ENCODE data around the gene IQGAP3. TPM values are rescaled to one million over a fixed set of nuclear protein-coding genes. Genes with fewer than 3 reads are reported as not detected.
A peak's percentile ranks its signal among the peaks of the same experiment; 100 is the strongest.

The IQGAP3 gene
- 1.7 TPM for total RNA-seq
- long read RNA-seq, full-length matches to known transcripts: 2 of 5 reads
- long read RNA-seq, partial matches to known transcripts: 1 of 5 reads
- long read RNA-seq, other reads (novel, unspliced or antisense): 2 of 5 reads

DNA sequence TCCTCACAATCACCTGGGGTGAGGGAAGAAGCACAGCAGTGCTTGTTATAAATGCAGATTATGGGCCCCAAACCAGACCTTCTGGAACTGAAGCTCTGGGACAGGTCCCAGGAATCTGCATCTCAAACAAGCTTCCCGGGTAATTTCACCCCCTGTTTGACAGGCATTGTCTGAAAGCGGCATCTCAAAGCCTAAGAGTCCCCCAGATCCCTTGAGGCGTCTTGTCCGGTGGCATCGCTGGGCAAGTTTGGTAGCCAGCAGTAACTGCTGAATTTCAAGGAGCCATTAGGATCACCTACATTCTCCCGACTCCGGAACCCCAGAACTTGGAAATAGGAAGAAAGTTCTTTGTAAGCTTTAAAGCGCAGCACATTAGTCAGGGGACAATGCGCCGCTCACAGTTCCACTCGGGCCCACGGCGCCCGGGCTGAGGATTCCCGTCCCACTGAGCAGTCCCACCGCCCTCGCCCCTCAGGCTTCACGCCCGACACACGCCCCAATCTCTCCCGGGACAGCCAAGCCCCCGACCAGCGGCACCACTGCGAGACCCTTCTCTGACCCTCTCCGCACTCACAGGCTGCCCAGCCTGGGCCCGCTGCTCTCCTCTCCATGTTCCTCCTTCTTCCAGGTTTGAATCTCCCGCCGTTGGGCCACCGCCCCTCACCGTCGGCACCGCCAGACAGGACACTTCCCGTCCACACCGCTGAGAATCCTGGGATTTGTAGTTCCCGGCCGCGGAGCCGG is at the start of gene IQGAP3:
IQGAP3 (minus strand) TSS at position 647 of the 744 bp plus-strand sequence; CDS start at position 611, 36 bp downstream.
- H3K9me3 ChIP-seq: no peaks in the 10 kb centered on the region
- H3K27me3 ChIP-seq (ENCODE audit: low read depth): peaks cover 3% of the 10 kb centered on the region
- H3K27ac ChIP-seq: no peak within 1 kb of the TSS
- peak; percentile 91 for DNase-seq
- peak within 1 kb of the TSS; percentile 47 for H3K4me3 ChIP-seq
- peaks cover 16% of the 10 kb centered on the region for H3K4me1 ChIP-seq
- no peaks in the 10 kb centered on the region for H3K36me3 ChIP-seq
- intact Hi-C loops (cut with DNase I): no loop called here
- no peak for TF ChIP-seq CTCF (IDR thresholded peaks at IDR 0.05)
- ATAC-seq: peak; percentile 94 to 96

GRCh38 chr1:156619582-156619955 is 47.2 kb upstream of the IQGAP3 start:
- no peak overlapping the region for H3K27ac ChIP-seq
- no peak for ATAC-seq
- DNase-seq: no peak
- H3K36me3 ChIP-seq: no peaks in the 10 kb centered on the region
- no peak overlapping the region for H3K4me3 ChIP-seq
- intact Hi-C loops (cut with DNase I): no loop called here
- H3K9me3 ChIP-seq: no peaks in the 10 kb centered on the region
- H3K4me1 ChIP-seq: peaks cover 24% of the 10 kb centered on the region
- peaks cover 45% of the 10 kb centered on the region for H3K27me3 ChIP-seq (ENCODE audit: low read depth)
- no peak for TF ChIP-seq CTCF (IDR thresholded peaks at IDR 0.05)

DNA sequence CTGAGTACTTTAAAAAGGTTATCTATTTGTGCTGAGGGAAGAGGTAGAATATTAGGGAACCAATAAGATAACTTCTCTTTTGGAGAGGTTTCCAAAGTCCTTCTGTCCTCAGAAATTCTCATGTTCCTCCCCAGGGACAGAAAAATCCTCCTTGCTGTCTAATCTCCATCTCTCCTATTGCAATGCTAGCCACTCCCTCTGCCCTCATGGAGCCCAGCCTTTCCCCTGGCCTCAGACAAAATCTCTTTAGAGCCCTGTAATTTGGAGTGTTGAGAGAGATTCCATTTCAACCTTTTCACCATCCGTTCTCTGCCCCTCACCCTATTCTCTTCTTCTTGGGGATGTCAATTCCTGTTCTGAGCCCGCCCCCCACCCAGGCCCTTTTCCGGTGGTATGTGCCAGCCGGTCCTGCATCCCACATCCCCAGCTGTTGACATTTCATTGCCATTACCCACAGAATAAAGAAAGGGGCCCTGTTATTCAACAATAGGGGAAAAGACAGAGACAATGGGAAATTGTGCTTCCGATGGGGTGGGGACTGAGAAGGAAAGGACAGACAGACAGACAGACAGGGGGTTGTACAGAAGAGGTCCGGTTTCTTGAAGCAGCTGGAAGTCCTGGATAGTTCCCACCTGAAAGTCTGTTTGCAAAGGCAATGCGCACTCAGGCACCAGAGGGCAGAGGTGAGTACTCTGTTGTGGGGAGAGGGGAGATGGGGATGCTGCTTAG is 46.7 kb upstream of the IQGAP3 start, which contains the start of gene HAPLN2:
HAPLN2 (plus strand) TSS at position 563 of the 729 bp plus-strand sequence. CDS start 4,076 bp downstream, outside the sequence.
- DNase-seq (no peak), ATAC-seq (no peak)
- intact Hi-C loops (cut with DNase I): no loop called here
- H3K4me3 ChIP-seq: no peak within 1 kb of the TSS
- H3K27me3 ChIP-seq (ENCODE audit: low read depth): peaks cover 39% of the 10 kb centered on the region
- H3K27ac ChIP-seq: no peak within 1 kb of the TSS
- peaks cover 19% of the 10 kb centered on the region for H3K4me1 ChIP-seq
- H3K36me3 ChIP-seq: no peaks in the 10 kb centered on the region
- no peak for TF ChIP-seq CTCF (IDR thresholded peaks at IDR 0.05)
- no peaks in the 10 kb centered on the region for H3K9me3 ChIP-seq

DNA sequence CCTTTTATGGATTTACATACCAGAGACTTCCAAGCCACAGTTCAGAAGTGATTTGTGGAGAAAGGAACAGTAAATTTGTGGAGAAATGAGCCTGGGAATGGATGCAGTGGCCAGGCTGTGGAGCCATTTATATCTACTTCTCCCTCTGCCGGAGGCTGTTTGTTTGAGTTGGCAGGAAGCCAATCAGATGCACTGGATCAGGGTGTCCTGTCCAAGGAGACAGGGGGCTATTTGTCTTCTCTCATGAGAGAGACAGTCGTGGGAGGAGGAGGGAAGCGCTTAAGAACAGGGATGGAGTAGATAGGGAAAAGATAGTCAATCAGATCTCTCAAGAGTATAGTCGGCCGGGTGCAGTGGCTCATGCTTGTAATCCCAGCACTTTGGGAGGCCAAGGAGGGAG is 44.1 kb upstream of the IQGAP3 start:
- intact Hi-C loops (cut with DNase I): no loop called here
- Histone ChIP-seq H3K36me3 (no peaks in the 10 kb centered on the region), H3K4me3 (no peak overlapping the region), H3K27me3 (ENCODE audit: low read depth) (peaks cover 16% of the 10 kb centered on the region), H3K9me3 (no peaks in the 10 kb centered on the region), H3K27ac (peak overlapping the region; percentile 46), H3K4me1 (peaks cover 15% of the 10 kb centered on the region)
- TF ChIP-seq CTCF (IDR thresholded peaks at IDR 0.05): peak; percentile 9
- DNase-seq: no peak
- ATAC-seq: peak in 1 of 2 donors; percentile 32

DNA sequence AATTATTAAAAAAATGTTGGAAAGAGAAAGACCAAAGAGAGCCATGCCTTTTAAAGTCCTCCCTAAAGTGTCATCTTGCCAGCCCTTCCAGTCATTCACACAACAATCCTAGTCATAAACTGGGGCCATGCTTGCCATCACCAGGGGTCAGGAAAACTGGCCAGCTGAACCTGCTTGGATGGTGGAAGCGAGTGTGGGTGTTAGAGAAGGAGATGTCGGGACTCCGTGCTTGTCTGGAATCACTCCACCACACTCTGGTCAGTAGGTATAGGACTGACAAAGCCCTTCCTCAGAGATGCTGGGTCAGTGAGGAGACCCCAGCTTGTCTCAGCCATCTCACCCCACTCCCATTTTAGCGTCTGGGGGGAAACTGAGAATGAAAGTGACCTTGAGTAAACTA is 43.6 kb upstream of the IQGAP3 start:
- DNase-seq (no peak), ATAC-seq (no peak)
- TF ChIP-seq CTCF (IDR thresholded peaks at IDR 0.05): no peak
- no peak overlapping the region for H3K4me3 ChIP-seq
- H3K36me3 ChIP-seq: no peaks in the 10 kb centered on the region
- intact Hi-C loops (cut with DNase I): no loop called here
- peaks cover 15% of the 10 kb centered on the region for H3K4me1 ChIP-seq
- H3K9me3 ChIP-seq: no peaks in the 10 kb centered on the region
- H3K27ac ChIP-seq: peak overlapping the region; percentile 46
- peaks cover 18% of the 10 kb centered on the region for H3K27me3 ChIP-seq (ENCODE audit: low read depth)
